ENCODE results near the gene NFE2L2.

DNA sequence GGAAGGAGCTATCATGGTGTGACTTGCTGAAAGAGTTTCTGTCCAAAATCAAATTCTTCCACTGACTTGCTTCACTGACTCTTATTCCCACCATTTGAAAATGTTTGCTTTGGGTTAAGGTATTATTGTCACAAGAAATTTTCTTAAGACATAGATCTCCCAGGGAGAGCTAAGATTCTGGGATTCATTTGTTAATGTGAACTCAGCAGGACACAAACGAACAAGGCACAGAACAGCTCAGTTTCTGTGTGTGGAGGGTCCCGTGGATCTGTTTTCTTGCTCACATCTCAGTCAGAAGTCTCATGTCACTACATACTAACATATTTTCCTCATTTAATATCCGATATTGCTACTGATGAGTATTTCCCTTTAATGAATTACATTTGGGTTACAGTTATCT lies 60.1 kb downstream of the NFE2L2 start:
- TF ChIP-seq, protein P1, sequence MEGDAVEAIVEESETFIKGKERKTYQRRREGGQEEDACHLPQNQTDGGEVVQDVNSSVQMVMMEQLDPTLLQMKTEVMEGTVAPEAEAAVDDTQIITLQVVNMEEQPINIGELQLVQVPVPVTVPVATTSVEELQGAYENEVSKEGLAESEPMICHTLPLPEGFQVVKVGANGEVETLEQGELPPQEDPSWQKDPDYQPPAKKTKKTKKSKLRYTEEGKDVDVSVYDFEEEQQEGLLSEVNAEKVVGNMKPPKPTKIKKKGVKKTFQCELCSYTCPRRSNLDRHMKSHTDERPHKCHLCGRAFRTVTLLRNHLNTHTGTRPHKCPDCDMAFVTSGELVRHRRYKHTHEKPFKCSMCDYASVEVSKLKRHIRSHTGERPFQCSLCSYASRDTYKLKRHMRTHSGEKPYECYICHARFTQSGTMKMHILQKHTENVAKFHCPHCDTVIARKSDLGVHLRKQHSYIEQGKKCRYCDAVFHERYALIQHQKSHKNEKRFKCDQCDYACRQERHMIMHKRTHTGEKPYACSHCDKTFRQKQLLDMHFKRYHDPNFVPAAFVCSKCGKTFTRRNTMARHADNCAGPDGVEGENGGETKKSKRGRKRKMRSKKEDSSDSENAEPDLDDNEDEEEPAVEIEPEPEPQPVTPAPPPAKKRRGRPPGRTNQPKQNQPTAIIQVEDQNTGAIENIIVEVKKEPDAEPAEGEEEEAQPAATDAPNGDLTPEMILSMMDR (IDR thresholded peaks at IDR 0.05 in 4 of 5, conservative IDR thresholded peaks at IDR 0.05 in 1 of 5): no peak
- no peak for TF ChIP-seq POLR2A (IDR thresholded peaks at IDR 0.05)

All from gastrocnemius medialis (tissue), 4 donors.